AG09309 (cell line): Measurements from ENCODE around the gene MAP3K1.

ENCODE experiments used
- DNase-seq: peaks from one replicate; pipeline ENCODE4 v3.0.0-alpha.2; 2010; ENCODE audit warnings: low read depth
- H3K4me3 ChIP-seq: 2 replicates; pipeline ENCODE4 v1.5.1; 2011; ENCODE audit warnings: mild to moderate bottlenecking, low read depth, low read length, moderate library complexity; ENCODE audit not compliant: control insufficient read depth
- TF ChIP-seq, protein P1 (sequence below): IDR thresholded peaks from 2 replicates; pipeline ENCODE4 v1.5.1; 2011; ENCODE audit warnings: mild to moderate bottlenecking, low read depth, low read length, inconsistent platforms; ENCODE audit not compliant: insufficient read depth, control insufficient read depth; ENCODE audit errors: missing control alignments

MAP3K1 gene

DNA sequence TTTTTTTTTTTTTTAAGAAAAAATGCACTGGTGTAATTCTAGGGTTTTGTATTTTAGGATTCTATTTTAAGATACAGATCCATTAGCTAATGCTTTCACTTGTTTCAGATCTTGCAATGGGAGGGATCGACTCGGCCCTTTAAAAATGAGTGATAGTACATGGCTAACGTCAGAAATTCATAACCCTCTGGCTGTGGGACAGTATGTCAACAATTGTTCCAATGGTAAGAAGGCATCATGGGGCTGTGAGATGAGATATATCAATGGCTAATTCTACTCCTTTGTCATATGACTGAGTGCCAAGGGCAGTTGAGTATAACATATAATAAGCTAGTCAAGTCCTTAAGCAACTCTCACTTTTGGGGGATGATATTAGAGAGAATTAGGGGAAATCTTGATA is 98.4 kb downstream of the MAP3K1 start:
- TF ChIP-seq, protein P1, sequence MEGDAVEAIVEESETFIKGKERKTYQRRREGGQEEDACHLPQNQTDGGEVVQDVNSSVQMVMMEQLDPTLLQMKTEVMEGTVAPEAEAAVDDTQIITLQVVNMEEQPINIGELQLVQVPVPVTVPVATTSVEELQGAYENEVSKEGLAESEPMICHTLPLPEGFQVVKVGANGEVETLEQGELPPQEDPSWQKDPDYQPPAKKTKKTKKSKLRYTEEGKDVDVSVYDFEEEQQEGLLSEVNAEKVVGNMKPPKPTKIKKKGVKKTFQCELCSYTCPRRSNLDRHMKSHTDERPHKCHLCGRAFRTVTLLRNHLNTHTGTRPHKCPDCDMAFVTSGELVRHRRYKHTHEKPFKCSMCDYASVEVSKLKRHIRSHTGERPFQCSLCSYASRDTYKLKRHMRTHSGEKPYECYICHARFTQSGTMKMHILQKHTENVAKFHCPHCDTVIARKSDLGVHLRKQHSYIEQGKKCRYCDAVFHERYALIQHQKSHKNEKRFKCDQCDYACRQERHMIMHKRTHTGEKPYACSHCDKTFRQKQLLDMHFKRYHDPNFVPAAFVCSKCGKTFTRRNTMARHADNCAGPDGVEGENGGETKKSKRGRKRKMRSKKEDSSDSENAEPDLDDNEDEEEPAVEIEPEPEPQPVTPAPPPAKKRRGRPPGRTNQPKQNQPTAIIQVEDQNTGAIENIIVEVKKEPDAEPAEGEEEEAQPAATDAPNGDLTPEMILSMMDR = no peak
- no peak overlapping the region for H3K4me3 ChIP-seq
- no peak for DNase-seq

DNA sequence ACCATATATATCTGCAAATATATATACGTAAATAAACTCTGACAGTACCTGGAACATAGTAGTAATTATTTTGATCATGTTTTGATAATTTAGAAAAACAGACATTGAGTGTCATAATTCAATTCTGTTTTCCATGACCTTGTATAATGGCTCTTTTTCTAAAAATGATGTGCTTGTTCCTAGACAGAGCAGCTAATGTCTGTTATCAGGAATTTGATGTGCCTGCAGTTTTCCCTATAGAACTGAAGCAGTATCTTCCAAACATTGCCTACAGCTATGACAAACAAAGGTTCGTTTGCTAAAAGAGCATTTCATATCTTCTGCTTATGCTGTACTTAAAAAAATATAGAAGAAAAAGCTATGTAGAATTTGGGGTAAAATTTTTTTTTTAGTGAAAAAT is 99.3 kb downstream of the MAP3K1 start:
- H3K4me3 ChIP-seq = no peak overlapping the region
- TF ChIP-seq, protein P1 = no peak
- no peak for DNase-seq

DNA sequence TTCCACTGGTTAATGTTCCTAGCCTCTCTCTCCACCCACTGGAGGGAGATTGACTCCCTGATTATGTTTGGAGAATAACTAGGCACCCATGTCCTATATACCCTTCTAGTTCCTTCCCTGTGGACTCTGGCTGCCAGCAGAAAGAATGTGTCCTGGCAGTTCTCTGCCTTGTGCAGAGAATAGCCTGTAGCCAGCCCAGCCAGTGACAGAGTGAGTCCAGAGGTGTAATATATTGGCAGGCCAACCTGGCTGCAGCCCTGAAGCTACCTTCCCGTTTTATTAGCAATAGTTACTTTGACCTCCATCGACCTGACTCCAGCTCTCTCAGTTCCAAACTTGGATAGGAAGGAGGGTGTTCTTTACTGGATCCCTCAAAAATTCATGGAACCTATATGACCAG is 102.2 kb downstream of the MAP3K1 start:
- TF ChIP-seq, protein P1 = no peak
- no peak overlapping the region for H3K4me3 ChIP-seq
- DNase-seq = no peak

DNA sequence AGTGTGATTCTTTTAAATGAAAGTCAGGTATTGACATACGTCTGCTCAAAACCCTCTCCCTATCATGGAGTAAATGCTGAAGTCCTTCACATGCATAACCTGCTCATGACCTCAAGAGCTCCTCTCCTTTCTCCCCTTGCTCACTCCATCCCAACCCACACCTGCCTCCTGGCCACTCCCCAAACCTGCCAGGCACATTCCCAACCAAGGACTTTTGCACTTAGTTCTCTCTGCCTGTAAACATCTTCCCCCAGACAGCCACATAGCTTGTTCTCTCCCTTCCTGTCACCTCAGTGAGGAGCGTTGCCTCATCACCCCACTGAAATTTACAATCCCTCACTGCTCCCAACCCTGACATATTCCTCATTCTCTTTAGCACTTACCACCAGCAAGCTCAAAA is 102.7 kb downstream of the MAP3K1 start:
- DNase-seq = no peak
- TF ChIP-seq, protein P1 = no peak
- H3K4me3 ChIP-seq = no peak overlapping the region

DNA sequence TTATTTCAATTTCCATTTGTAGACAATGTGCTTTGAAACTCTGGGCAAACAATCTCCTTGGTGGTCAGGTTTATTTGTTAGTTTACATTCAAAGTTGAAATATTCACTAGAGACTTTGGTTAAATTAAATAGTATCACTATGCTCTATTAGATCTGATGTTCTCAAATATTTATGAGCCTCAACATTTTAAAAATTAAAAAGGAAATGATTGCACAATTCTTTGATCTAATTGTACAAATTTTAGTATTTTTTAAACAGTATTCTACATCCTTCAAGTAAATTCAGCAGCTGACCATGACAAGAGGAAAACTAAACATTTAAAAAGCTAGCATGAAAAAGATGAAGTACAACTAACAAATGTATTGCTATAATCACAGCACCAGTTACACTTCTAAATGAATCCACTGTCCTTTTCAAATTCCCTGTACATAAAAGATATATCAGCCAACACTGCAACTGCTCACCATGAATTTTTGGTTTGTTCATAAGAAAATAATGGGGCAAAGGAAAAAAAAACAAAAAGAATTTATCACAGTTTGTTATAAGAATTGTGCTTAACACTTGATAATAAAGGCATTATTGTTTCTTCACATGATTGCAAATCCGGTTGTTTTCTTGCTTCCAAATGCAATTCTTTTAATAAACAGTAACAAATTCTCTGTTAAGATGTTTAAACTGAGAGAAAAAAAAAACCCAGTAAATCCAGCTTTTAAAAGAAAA is 104.8 kb downstream of the MAP3K1 start:
- no peak overlapping the region for H3K4me3 ChIP-seq
- no peak for DNase-seq
- TF ChIP-seq, protein P1 = no peak

DNA sequence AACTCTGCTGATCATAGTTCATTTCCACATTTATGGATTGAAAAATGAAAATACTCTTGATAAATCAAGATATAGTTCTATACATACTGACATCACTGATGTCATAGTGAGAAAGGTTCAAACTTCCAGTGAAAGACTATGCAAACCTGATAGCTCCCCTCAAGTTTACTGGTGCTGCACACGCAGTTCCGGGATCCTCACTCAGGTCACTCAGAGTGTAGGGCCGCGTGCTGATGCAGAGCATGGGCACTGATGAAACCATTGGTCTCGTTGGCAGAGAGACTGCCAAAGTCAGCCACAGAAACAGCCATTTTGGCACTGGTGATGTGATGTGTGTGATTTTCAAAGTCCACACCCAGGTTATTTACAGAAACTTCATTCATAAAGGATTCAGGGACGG is 107.6 kb downstream of the MAP3K1 start:
- TF ChIP-seq, protein P1 = no peak
- no peak for DNase-seq
- no peak overlapping the region for H3K4me3 ChIP-seq

DNA sequence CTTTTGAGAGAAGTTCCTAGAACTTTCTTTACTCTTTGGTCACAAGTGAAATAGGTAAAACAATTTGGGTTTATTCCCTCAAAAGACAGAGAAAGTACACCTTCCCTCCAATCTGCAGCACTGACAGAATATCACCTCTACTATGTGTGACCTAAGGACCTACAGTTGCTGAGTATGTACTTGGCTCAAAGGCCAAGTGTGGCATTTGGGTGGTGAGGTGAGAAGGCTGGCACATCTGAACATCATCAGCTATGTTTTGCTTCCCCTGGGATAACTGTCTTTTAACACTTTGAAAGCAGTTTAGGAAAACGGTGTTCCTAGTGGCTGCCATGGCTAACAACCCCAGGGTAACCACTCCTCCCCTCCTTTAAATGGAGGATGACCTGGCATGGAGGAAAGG is 119.0 kb downstream of the MAP3K1 start:
- H3K4me3 ChIP-seq = no peak overlapping the region
- no peak for DNase-seq
- TF ChIP-seq, protein P1 = no peak
